Glutamatergic neuron (in vitro differentiated cells): Measurements from ENCODE around the gene SH3GLB2. TPM values are rescaled to one million over a fixed set of nuclear protein-coding genes. Genes with fewer than 3 reads are reported as not detected.

Source experiments
- DNase-seq: peaks from one replicate; pipeline ENCODE4 v3.0.0; 2022
- H3K27ac Mint-ChIP-seq: one replicate; pipeline ENCODE4 v1.8.0; 2020; ENCODE audit warnings: mild to moderate bottlenecking, mixed read lengths, inconsistent platforms; ENCODE audit not compliant: unreplicated experiment
- H3K27me3 Mint-ChIP-seq: one replicate; pipeline ENCODE4 v1.8.0; 2020; ENCODE audit warnings: mild to moderate bottlenecking, moderate library complexity, mixed read lengths, inconsistent platforms; ENCODE audit not compliant: unreplicated experiment
- H3K36me3 Mint-ChIP-seq: one replicate; pipeline ENCODE4 v1.8.0; 2020; ENCODE audit warnings: mild to moderate bottlenecking, mixed read lengths, inconsistent platforms; ENCODE audit not compliant: unreplicated experiment
- H3K4me1 Mint-ChIP-seq: one replicate; pipeline ENCODE4 v1.8.0; 2020; ENCODE audit warnings: mild to moderate bottlenecking, low read depth, mixed read lengths, inconsistent platforms; ENCODE audit not compliant: unreplicated experiment
- H3K4me3 Mint-ChIP-seq: one replicate; pipeline ENCODE4 v1.8.0; 2020; ENCODE audit warnings: mild to moderate bottlenecking, mixed read lengths, inconsistent platforms; ENCODE audit not compliant: unreplicated experiment
- H3K9me3 Mint-ChIP-seq: one replicate; pipeline ENCODE4 v1.8.0; 2020; ENCODE audit warnings: mild to moderate bottlenecking, moderate library complexity, mixed read lengths, inconsistent platforms; ENCODE audit not compliant: unreplicated experiment
- CTCF ChIP-seq: fragments of 200-600 bp; sonication (generic); IDR thresholded peaks from one replicate; pipeline ENCODE4 v1.5.0; 2021; ENCODE audit not compliant: partially characterized antibody, unreplicated experiment
- total RNA-seq: library from RNA; stranded (reverse); fragmentation: NEBNext Ultra II Directional; extraction: Animal tissue kit (Norgen Biotek cat#: 25700); gene quantifications from one replicate; pipeline ENCODE4 v1.2.1, GENCODE V29; 2021; ENCODE audit not compliant: unreplicated experiment

Gene SH3GLB2
- total RNA-seq, 1 donor from 2014 or later: 143 TPM

GRCh38 chr9:129032541-129033159, 4.5 kb upstream of the SH3GLB2 start:
- H3K27ac Mint-ChIP-seq: no peak overlapping the region
- H3K27me3 Mint-ChIP-seq: peaks cover 4% of the 10 kb centered on the region
- H3K4me1 Mint-ChIP-seq: peaks cover 13% of the 10 kb centered on the region
- no peak for TF ChIP-seq CTCF
- no peak overlapping the region for H3K4me3 Mint-ChIP-seq
- no peak for DNase-seq
- no peaks in the 10 kb centered on the region for H3K36me3 Mint-ChIP-seq
- H3K9me3 Mint-ChIP-seq: peaks cover 4% of the 10 kb centered on the region

DNA sequence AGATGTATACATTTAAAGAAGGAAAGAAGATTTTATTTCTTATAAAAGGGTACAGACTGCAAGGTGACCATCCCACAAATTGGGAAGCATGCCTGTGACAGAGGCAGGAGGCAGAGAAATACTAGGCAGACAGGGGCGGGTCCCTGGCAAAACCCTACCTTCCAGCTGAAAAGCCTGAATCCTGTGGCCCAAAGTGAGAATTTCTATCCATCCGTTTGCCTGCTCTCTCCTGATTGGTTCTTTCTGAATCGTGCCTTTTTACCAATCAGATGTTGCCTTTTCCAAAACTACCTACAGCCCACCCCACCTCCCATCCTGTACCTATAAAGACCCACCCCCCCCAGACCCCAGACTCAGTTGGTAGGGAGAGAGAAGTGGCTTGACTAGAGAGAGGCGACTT, 3.4 kb upstream of the SH3GLB2 start:
- TF ChIP-seq CTCF: no peak
- peaks cover 2% of the 10 kb centered on the region for H3K27me3 Mint-ChIP-seq
- no peak overlapping the region for H3K27ac Mint-ChIP-seq
- DNase-seq: no peak
- peaks cover 9% of the 10 kb centered on the region for H3K4me1 Mint-ChIP-seq
- no peaks in the 10 kb centered on the region for H3K36me3 Mint-ChIP-seq
- peaks cover 7% of the 10 kb centered on the region for H3K9me3 Mint-ChIP-seq
- no peak overlapping the region for H3K4me3 Mint-ChIP-seq

DNA sequence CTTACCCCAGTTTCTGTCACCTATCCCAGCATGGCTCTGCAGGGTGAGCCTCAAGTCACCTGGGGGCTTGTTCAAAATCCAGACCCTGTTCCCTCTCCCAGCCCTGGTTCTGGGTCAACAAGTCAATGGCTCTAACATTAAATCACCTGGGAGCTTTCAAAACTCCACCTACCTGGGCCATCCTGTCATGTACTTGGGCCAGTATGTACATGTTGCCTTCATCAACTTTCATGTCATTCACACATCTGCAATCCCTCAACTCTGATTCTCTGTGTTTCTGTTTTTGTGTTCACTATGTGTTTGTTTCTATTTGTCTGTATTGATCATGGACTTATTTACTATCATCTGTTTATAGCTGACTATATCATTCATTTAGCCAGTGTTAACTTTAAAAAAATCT, 2.1 kb upstream of the SH3GLB2 start:
- H3K27me3 Mint-ChIP-seq: no peaks in the 10 kb centered on the region
- no peak for TF ChIP-seq CTCF
- H3K4me1 Mint-ChIP-seq: peaks cover 13% of the 10 kb centered on the region
- peaks cover 7% of the 10 kb centered on the region for H3K9me3 Mint-ChIP-seq
- DNase-seq: no peak
- peak overlapping the region; percentile 48 for H3K27ac Mint-ChIP-seq
- peak overlapping the region; percentile 58 for H3K4me3 Mint-ChIP-seq
- no peaks in the 10 kb centered on the region for H3K36me3 Mint-ChIP-seq

DNA sequence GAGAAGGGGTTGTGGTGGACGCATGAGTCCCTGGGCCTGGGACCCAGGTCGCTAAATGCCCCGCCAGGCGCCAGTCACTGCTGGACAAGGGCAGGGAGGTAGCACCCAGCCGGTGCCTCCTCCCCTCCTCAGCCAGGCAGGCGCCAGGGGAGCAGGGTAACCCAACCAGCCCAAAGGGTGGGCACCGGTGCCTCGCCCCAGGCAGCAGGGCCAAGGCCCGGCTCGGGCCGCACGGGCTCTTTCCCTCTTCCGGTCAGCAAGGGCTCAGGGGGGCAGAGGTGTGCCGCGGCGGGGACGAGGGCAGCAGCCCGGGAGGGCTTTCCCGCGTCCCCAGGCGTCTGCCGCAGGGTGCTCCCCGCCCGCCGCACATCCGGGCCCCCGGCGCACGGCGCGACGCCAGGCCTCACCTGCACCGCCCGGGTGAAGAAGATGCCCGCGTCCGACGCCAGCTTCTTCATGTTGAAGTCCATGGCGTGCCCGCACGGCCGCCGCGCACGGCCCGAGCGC, 393 bp downstream of the SH3GLB2 start:
- peak; percentile 42 for DNase-seq
- peak overlapping the region; percentile 91 for H3K4me3 Mint-ChIP-seq
- no peak for TF ChIP-seq CTCF
- no peaks in the 10 kb centered on the region for H3K36me3 Mint-ChIP-seq
- peaks cover 7% of the 10 kb centered on the region for H3K27me3 Mint-ChIP-seq
- H3K27ac Mint-ChIP-seq: peak overlapping the region; percentile 79
- H3K4me1 Mint-ChIP-seq: peaks cover 20% of the 10 kb centered on the region
- H3K9me3 Mint-ChIP-seq: peaks cover 15% of the 10 kb centered on the region

GRCh38 chr9:129027224-129027684, 877 bp downstream of the SH3GLB2 start:
- Mint-ChIP-seq H3K27me3 (peaks cover 10% of the 10 kb centered on the region), H3K9me3 (peaks cover 17% of the 10 kb centered on the region), H3K4me1 (peaks cover 24% of the 10 kb centered on the region), H3K36me3 (no peaks in the 10 kb centered on the region), H3K4me3 (peak overlapping the region; percentile 91), H3K27ac (peak overlapping the region; percentile 79)
- no peak for DNase-seq
- no peak for TF ChIP-seq CTCF
